NOMO-1 treated with DMSO at 0.1 percent for 48 hours (cell line): ENCODE measurements around the gene MFN1.

ENCODE experiments used
- DNase-seq: peaks from one replicate; lab custom pipeline; 2025; ENCODE audit not compliant: unreplicated experiment; lab: John Stamatoyannopoulos, UW

MFN1 gene

GRCh38 chr3:179428876-179429548, 81.5 kb downstream of the MFN1 start:
- DNase-seq = no peak

DNA sequence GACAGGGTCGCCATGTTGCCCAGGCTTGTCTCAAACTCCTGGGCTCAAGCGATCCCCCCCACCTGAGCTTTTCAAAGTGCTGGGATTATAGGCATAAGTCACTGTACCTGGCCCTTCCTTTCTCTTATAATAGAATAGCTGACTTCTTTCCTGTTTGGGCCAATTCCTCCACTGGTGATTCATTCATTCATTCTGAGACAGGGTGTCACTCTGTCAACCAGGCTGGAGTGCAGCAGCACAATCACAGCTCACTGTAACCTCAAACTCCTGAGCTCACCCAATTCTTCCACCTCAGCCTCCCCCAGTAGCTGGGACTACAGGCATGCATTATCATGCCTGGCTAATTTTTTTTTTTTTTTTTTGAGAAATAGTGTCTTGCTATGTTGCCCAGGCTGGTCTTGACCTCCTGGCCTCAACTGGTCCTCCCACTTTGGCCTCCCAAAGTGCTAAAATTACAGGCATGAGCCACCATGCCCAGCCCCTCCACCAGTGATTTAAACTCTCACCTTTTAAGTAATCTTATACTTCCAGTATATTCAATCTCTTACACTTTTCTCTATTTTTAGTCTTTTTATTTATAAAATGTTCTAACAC, 82.9 kb downstream of the MFN1 start:
- DNase-seq = no peak

- DNase-seq = peak; percentile 86
Observed at GRCh38 chr3:179432021-179432420, 84.5 kb downstream of the MFN1 start.

- no peak for DNase-seq
Observed at GRCh38 chr3:179432451-179432850, 84.9 kb downstream of the MFN1 start.

DNA sequence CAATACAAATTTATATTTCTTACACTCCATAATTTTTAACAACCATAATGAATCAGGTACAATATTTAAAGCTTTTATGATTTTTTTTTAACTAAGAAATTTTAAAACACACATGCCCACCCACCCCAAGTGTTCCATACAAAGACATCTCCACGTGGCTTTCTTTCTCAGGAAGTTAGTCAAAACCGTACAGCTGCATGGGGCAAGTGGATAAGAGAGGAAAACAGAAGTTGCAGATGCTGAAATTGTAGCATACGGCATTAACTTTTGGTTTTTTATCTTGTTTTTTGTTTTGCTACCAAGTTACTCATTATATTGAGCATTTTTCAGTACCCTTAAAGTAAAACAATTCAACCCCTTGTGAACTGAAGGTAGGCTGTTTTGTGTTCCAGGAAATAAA, 89.0 kb downstream of the MFN1 start:
- no peak for DNase-seq

GRCh38 chr3:179438841-179439240, 91.3 kb downstream of the MFN1 start:
- peak; percentile 9 for DNase-seq
